NCI-H510A (cell line): Measurements from ENCODE around the gene MAST2.
"Not testable (repeated sequence)": the region's sequence is repeated elsewhere in the genome, so short reads cannot be mapped to it uniquely, and the experiment has no call there.

ENCODE experiments used
- DNase-seq: peaks from one replicate; lab custom pipeline; 2025; lab: John Stamatoyannopoulos, UW

The MAST2 gene

GRCh38 chr1:45814776-45815175 is 11.4 kb downstream of the MAST2 start:
- no peak for DNase-seq

GRCh38 chr1:45815667-45816458 is 12.5 kb downstream of the MAST2 start:
- DNase-seq = no peak

- no peak for DNase-seq
Observed at GRCh38 chr1:45820173-45820572, 16.8 kb downstream of the MAST2 start.

GRCh38 chr1:45820788-45821187 is 17.4 kb downstream of the MAST2 start:
- DNase-seq = no peak

GRCh38 chr1:45822644-45823043 is 19.2 kb downstream of the MAST2 start:
- DNase-seq = no peak

GRCh38 chr1:45824607-45825006 is 21.2 kb downstream of the MAST2 start:
- DNase-seq = no peak

GRCh38 chr1:45827256-45827655 is 23.8 kb downstream of the MAST2 start:
- no peak for DNase-seq

- DNase-seq = no peak
Observed at GRCh38 chr1:45828841-45829240, 25.4 kb downstream of the MAST2 start.

- DNase-seq = no peak
Observed at GRCh38 chr1:45833361-45833760, 29.9 kb downstream of the MAST2 start.

- no peak for DNase-seq
Observed at GRCh38 chr1:45834689-45835088, 31.3 kb downstream of the MAST2 start.

GRCh38 chr1:45836451-45836850 is 33.0 kb downstream of the MAST2 start:
- no peak for DNase-seq

- not testable (repeated sequence) for DNase-seq
Observed at GRCh38 chr1:45836861-45837260, 33.4 kb downstream of the MAST2 start.

- DNase-seq = not testable (repeated sequence)
Observed at GRCh38 chr1:45838322-45838721, 34.9 kb downstream of the MAST2 start.

GRCh38 chr1:45840704-45841103 is 37.3 kb downstream of the MAST2 start:
- DNase-seq = no peak

GRCh38 chr1:45842786-45843185 is 39.4 kb downstream of the MAST2 start:
- DNase-seq = no peak

GRCh38 chr1:45843474-45843905 is 40.1 kb downstream of the MAST2 start:
- DNase-seq = no peak

- DNase-seq = not testable (repeated sequence)
Observed at GRCh38 chr1:45844000-45844399, 40.6 kb downstream of the MAST2 start.

- DNase-seq = no peak
Observed at GRCh38 chr1:45846931-45847330, 43.5 kb downstream of the MAST2 start.

GRCh38 chr1:45848097-45848496 is 44.7 kb downstream of the MAST2 start:
- DNase-seq = no peak

- no peak for DNase-seq
Observed at GRCh38 chr1:45848714-45849113, 45.3 kb downstream of the MAST2 start.

- DNase-seq = no peak
Observed at GRCh38 chr1:45850017-45850416, 46.6 kb downstream of the MAST2 start.

GRCh38 chr1:45854724-45855123 is 51.3 kb downstream of the MAST2 start:
- DNase-seq = peak; percentile 58

- no peak for DNase-seq
Observed at GRCh38 chr1:45857101-45857700, 53.8 kb downstream of the MAST2 start.
